ENCODE measurements around the gene UBAP1.
"Not testable (repeated sequence)": the region's sequence is repeated elsewhere in the genome, so short reads cannot be mapped to it uniquely, and the experiment has no call there.

UBAP1 gene

DNA sequence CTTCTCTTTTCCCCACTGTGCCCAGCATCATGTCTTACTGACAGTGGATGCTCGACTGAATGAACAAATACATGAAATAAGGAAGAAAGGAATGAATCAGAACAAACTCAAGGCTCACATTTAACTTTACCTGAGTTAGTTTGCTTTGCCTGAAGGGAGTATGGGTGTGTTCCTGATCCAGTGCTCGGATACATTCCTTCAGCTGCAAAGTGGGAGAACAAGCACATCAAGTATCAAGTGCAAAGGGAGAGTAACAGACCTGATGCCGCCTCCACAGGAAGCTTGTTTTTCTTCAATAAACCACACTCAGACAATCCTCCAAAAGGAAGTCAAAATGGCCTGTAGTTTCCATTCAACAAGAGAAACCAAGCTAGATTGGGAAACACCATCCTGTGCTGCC is 84.1 kb downstream of the UBAP1 start:
- DNase-seq (ENCODE audit: low spot score) = no peak

DNA sequence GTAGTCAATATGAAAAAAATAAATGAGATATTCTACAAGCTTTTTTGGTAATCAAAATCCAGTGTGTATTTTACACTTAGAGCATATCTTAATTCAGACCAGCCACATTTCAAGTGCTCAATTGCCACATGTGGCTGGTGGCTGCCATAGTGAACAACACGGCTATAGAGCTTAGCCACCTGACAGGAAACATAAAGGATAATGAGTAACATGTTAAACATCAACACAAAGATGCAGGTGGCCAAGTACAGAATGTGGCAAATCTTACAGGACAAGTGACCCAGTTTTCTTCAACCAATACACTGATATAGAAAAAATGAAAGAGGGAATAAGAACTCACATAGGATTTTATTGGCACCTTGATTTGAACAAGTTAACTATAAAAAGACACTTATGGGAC is 88.8 kb downstream of the UBAP1 start:
- peak; percentile 54 for DNase-seq (ENCODE audit: low spot score)

DNA sequence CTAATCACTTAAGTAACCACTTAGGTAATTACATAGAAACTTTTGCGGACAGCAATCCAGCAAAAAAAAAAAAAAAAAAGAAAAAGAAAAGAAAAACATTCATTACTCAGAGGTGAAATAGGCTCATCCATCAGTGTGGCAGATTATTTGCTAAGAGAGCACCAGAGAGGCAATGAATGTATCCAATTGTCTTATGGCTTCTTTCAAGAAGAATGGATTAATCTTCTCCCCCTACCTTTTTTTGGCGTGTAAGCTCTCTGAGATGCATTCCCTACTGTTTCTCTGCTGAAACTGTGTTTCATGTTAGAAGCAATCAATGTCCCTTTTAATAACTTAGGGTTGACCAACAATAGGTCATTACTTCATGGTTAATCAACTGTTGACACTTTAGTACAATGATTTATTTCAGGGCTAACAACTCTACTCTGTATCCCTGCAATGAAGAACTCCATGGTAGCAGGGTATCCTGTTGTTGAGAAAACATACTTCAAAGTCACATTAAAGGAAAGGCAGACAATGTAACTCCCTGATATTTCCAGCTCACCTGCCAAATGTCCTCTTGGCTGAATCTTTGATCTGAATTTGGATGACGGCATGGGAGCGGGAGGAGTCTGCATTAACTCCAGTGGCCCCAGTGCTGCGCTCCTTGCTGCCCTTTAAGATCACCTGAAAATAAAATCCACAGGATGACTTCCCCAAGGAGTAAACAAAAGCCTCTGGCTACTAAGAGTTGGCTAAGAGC is 92.6 kb downstream of the UBAP1 start:
- no peak for DNase-seq (ENCODE audit: low spot score)

DNA sequence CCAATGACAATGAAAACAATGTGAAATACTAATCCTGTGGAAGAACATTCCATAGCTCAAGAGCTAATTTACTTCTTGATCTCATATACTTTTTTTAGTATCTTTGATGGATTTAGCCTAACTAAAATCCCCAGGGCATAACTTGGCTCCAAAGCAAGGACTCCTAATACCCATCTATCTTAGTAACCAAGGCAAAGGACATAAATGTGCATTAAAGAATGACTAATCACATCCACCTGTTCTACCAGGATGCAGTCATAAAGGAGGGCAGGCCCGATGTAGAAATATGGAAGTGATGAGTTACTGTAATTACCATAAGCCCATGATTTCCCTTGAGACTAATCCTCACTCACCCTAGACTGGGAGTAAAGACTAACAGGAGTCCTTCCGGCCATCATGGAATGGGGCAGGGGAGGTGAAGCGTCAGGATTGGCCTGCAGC is 93.3 kb downstream of the UBAP1 start:
- DNase-seq (ENCODE audit: low spot score) = no peak

DNA sequence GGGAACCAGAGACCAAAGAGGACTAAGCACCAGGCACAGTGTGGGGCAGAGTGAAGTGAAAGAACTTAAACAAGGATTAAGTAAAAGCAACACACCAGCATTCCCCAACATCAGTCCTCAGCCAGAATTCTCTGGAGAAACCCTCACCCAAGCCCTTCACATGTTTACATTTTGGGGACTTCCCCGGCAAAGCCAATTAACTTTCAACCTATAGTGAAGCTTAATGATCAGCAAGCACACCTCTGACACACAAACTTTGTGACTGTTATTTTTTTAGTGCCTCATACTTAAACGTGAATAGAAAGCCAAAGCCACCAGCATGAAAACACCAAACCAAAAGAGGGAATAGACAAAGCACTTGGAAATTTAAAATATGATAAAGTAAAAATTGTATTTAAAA is 94.7 kb downstream of the UBAP1 start:
- DNase-seq (ENCODE audit: low spot score) = not testable (repeated sequence)

DNA sequence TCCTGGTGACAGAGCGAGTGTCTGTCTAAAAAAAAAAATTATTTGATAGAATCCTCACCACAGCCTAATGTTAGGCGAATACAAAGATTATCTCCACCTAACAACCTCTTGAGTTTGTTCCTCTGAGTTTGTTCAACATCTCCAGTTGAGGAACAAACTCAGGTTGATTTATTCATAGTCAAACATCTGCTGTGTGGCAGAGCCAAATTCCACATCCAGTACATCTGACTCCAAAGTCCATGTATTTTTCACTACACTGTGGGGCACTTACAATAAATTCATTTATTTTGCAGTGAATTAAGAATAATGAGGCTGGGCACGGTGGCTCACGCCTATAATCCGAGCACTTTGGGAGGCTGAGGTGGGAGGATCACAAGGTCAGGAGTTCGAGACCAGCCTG is 97.0 kb downstream of the UBAP1 start:
- no peak for DNase-seq (ENCODE audit: low spot score)

DNA sequence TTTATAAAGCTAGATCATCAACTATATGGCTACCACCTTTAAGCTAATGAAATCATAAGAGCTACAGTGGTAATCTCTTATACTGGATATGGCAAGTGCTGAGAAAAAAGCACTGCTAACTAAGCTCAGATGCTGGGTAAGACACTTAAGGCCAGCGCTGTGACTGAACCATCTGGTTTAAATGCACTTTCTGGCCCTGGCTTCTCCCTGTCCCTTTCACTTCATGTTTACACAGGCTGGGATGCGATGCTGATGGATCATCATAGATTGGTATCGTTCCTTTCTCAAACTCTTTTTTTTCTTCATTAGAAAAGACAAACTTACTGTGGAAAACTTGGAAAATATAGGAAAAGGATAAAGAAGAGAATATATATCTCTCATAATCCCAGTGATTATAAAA is 97.9 kb downstream of the UBAP1 start:
- no peak for DNase-seq (ENCODE audit: low spot score)

DNA sequence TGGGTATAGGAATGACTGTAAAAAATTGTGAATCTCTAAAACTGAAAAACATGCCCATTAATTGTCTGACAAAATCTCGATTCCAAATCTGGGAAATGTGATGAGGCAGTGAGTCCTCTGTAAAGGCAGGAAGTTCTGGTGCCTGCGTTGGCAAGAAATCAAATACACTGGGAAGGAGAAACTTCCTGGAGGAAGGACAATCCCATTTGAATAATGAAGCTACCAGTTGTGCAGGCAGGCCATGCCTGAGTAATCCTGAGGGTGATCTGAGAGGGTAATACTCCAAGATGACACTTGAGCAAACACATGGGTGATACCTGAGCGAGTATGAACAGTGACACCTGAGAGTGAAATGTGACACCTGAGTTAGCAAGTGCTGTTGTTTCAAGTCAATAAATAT is 100.6 kb downstream of the UBAP1 start:
- DNase-seq (ENCODE audit: low spot score) = no peak

DNA sequence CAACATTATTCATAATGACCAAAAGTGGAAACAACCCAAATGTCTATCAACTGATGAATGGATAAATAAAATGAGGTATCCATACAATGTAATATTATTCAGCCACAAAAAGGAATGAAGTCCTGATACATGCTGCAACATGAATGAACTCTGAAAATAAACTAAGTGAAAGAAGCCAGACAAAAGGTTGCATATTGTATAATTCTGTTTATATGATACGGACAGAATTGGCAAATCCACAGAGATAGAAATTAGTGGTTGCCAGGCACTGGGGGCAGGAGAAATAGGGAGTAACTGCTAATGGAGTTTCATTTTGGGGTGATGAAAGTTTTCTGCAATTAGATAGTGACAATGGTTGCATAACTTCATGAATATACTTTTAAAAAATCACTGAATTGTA is 103.3 kb downstream of the UBAP1 start:
- no peak for DNase-seq (ENCODE audit: low spot score)

DNA sequence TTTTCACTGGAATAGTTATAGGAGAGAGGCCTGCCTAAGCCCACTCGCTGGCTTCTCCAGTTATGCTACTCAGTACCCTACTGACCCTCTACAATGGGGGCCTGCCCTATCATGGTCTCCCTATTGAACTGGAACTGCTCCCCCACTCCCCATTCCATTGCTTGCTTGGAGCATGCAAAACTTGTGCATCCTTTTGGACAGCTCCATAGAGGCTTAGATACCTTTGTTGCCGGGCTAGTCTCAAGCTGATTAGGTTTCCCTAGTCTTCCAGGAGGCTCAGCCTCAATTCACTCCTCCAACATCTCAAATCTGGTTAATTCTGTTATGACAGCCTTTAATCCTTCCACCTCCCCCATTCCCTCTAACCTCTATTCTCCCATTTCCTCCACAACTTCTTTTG is 110.3 kb downstream of the UBAP1 start:
- no peak for DNase-seq (ENCODE audit: low spot score)

DNA sequence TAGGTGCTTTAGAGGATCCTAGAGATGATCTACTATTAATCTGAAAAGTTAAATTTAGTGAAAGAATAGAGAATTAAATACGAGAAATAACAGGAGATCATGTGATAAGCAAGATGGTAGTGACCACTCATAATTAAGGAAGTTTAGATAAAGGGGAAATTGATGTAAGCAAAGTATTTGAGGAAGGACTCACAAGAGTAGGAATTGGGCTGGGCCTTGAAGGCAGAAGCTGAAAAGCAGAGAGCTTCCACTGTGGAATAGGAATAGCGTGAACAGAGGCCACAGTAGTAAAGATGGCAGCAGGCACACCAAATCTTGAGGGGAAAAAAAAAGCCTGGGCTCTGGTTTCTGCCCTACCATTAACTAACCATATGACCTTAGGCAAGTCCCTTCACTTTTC is 112.2 kb downstream of the UBAP1 start:
- no peak for DNase-seq (ENCODE audit: low spot score)

DNA sequence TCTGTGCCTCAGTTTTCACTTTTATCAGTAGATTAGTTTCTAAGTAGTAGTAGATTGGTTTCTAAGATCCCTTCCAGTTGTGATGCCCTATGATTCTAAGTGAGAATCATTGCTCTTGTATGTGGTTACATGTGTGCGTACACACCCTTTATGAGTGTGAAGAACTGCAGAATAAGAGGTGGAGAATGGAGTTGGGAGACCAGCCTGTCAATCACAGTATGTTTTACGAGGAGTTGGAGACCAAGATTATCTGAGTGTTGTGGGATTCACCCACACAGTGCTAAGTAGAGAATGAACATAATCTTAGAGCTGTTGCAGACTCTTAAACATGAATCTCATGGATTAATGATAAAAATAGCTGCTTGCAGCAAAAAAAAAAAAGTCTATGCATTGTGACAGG is 112.6 kb downstream of the UBAP1 start:
- no peak for DNase-seq (ENCODE audit: low spot score)

DNA sequence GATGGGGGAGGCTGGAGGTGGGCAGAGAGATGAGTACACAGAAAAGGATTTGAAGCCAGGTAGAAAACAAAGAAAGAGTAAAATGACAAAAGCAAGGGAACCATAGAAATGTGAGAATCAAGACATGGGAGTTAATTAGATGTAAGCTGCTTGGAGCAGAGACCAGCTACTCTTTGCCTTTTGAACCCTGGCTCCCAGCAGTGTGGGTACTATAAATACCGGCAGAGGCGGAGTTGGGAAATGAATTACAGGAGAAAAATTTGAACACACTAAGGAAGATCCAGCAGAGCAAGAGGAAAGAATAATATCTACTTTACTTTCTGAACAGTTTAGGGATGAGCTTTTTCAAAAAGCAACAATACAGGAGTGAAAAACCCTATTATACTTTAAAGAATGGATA is 113.7 kb downstream of the UBAP1 start:
- DNase-seq (ENCODE audit: low spot score) = no peak

DNA sequence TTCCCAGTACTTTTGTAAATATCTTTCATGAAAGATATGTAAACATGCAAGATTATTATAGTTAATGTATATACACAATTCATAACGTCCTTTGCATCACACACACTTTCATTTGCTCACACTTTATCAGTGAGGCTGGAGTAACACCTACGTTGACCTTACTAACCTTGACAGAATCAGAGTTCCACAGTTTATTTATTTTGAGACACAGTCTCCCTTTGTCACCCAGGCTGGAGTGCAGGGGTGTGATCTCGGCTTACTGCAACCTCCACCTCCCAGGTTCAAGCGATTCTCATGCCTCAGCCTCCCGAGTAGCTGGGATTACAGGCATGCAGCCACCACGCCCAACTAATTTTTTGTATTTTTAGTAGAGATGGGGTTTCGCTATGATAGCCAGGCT is 122.2 kb downstream of the UBAP1 start:
- not testable (repeated sequence) for DNase-seq (ENCODE audit: low spot score)
